ENCODE measurements around the gene ZFYVE27.

Gene ZFYVE27

DNA sequence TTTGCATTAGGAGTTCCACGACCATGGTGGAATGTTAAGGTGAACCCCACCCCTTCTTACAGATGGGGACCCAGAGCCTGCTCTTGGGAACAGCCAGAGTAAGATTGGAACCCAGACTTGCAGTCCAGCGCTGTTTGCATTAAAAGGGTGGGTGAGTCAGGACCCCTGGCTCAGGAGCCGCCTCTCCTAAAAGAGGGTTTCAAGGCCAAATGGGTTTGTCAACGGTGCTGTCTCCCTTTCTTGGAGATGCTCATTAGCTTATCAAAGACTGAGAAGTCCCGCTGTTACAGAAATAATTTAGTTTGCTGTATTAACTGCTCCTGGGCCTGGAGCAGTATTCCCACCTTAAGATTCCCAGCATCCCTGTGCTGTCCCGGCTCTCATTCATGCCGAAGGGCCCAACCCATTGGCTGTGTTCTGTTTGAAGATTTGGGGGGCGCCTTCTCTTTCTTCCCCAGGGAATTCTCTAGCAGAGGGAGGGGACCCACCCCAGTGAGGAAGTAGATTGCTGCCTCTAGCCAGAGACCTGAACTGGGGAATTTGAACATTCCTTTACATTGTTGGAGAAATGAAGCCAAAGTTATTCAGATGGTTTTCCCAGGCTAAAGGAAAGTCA is 21.6 kb upstream of the ZFYVE27 start:
- no peak for DNase-seq

- DNase-seq: no peak
Measured at GRCh38 chr10:97717627-97718026, 19.3 kb upstream of the ZFYVE27 start.

DNA sequence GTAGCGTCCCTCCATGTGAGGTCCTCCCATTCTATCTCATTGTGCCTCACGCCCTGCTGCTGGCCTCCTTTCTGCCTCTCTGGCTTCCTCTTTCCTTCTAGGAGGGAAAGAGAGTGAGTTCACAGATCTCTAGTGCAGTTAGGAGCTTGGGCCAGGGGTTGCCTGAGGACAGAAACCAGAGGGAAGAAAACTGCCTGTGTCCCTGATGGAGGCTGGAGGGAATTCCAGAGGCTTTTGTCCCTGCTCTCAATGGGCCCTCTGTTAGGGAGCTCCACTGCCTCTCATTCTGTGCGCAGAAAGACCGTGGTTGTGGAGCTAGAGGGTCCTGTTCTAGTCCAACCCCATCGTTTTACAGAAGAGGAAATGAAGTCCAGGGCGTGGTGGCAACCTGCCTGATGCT is 18.8 kb upstream of the ZFYVE27 start:
- no peak for DNase-seq

- peak; percentile 47 for DNase-seq
Measured at GRCh38 chr10:97718659-97719142, 18.2 kb upstream of the ZFYVE27 start.

GRCh38 chr10:97719602-97720001 is 17.3 kb upstream of the ZFYVE27 start:
- DNase-seq: no peak

DNA sequence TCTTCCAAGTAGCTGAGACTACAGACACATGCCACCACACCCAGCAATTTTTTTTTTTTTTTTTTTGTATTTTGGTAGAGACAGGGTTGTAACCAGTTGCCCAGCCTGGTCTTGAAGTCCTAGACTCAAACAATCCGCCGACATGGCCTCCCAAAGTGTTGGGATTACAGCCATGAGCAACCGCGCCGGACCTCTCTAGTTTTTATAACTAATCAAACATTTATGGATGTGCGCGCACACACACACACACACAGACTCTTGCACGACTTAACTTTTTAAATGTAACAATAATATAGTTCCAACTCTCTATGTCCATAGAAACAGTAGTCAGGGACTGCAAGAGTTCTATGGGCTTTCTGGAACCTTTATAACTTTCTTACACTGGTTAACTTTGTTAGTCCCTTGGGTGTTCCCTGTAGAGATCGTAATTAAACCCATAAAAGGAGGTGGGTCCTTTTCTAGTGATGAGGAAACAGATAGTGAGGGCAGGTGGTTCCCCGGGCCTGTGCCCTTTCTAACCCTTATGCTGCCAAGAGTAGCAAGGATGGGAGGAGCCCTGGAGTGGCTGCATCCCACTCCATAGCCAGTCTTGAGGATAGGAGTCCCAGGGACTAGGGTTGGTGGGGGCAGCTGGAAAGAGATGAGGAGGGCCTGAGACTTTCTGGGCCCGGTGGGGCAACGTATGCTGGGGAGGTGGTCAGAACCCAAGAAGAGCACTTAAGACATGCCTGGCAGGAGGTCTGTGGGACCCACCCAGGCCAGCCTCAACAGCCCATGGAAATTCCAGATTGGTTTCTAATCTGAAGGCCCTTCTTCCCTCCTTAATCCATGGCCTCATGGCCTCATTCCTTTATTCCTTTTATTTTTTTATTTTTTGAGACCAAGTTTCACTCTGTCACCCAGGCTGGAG is 14.8 kb upstream of the ZFYVE27 start:
- DNase-seq: no peak

DNA sequence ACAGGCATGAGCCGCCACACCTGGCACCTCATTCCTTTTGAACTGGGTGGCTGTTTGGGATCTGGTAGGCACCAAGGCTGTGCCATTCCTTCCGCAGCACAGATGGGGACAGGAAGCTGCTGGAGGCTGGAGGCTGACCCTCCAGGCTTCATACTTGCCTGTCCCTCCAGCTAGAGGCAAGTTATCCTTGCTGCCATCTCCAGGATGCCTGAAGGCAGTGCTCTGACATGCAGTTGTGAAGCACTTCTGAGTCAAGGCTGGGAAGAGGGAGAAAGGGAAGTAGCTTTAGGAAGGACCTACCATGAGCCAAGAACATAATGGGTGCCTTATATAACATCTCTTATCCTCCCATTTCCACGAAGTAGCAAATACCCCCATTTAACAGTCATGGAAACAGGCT is 13.9 kb upstream of the ZFYVE27 start:
- DNase-seq: no peak

DNA sequence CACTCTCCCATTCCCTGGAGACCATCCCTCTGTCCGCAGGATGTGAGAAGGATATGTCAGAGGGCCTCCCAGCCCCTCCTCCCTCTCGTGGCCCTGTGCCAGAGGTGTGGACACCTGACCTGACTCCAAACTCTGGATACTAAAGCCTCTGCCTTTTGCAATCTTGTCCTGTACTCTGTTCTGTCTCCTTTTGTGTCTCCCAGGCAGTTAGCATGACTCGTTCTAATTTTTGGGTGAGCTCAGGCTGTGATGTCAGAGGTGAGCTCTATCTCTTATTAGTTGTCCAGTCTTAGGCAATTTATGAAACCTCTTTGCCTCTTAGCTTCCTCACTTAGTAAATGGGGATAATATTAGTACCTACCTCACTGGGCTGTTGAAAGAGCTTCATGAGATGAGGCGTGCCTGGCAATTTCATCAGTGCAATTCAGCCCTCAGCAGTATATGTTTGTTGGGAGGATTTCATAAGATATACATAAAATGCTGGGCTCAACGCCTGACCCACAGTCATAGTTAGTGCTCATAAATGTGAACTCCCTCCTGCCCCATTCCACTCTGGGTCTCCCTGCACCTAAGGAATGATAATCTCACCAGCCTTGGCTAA is 12.5 kb upstream of the ZFYVE27 start:
- no peak for DNase-seq

GRCh38 chr10:97726636-97727178 is 10.2 kb upstream of the ZFYVE27 start:
- DNase-seq: no peak

DNA sequence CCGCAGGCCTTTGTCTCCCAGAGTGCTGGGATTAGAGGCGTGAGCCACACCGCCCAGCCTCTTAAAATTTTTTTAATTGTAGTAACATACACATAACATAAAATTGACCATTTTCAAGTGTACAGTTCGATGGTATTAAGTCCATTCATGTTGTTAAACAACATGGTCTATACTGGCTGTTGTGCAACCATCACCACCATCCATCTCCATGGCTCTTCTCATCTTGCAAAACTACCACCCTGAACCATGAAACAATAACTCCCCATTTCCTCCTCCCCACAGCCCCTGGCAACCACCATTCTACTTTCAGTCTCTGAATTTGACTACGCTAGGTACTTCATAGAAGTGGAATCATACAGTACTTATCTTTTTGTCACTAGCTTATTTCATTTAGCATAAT is 7.9 kb upstream of the ZFYVE27 start:
- no peak for DNase-seq

- peak; percentile 29 for DNase-seq
Measured at GRCh38 chr10:97731346-97732051, 5.4 kb upstream of the ZFYVE27 start.

DNA sequence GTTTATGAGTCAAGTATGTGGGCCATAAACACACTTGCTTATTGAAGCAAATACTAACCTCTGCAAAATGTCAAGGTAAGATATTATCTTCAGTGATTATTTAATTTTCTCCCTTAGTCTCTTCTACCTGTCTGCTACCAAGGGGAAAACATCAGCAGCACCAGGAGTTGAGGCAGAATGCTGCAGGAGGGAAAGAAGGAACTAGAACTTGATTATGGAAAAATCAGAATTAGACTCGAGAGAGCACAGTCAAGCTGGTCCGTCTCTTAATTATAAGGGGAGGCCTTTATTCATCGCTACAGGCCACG is 4.9 kb upstream of the ZFYVE27 start:
- DNase-seq: no peak

DNA sequence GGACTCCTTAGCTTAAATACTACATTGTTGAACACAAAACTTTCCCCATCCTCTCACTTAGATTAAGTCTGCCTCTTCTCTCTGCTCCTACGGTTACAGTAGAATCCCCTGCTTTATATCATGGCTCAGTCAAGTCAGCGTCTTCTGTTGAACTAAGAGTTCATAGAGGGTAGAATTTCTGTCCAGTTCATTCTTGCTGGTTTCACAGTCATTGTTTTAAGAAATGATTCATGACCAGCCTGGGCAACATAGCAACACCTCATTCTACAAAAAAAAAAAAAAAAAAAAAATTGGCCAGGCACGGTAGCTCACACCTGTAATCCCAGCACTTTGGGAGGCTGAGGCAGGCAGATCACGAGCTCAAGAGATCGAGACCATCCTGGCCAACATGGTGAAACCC is 3.7 kb upstream of the ZFYVE27 start:
- no peak for DNase-seq

DNA sequence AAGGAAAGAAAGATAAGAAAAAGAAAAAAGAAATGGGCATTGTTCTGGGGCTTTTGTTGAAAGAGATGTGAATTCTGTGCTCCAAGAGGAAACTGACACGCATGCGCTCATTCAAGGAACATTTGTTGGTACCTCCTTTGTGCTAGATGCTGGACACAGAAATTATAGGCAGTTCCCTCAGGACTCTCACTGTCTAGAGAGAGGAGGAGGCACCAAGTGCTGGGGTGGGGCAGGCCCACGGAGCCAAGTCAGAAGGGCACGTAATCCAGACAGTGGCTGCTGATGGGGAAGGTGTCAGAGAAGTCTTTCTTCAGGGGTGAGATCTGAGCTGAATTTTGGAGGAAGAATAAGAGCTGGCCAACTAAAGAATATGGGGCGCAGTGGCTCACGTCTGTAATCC is 2.9 kb upstream of the ZFYVE27 start:
- no peak for DNase-seq

- DNase-seq: no peak
Measured at GRCh38 chr10:97736403-97736901, 476 bp upstream of the ZFYVE27 start.

- no peak for DNase-seq
Measured at GRCh38 chr10:97737770-97738265, 890 bp downstream of the ZFYVE27 start.

GRCh38 chr10:97738616-97739015 is 1.7 kb downstream of the ZFYVE27 start:
- no peak for DNase-seq

GRCh38 chr10:97740613-97741012 is 3.7 kb downstream of the ZFYVE27 start:
- no peak for DNase-seq

DNA sequence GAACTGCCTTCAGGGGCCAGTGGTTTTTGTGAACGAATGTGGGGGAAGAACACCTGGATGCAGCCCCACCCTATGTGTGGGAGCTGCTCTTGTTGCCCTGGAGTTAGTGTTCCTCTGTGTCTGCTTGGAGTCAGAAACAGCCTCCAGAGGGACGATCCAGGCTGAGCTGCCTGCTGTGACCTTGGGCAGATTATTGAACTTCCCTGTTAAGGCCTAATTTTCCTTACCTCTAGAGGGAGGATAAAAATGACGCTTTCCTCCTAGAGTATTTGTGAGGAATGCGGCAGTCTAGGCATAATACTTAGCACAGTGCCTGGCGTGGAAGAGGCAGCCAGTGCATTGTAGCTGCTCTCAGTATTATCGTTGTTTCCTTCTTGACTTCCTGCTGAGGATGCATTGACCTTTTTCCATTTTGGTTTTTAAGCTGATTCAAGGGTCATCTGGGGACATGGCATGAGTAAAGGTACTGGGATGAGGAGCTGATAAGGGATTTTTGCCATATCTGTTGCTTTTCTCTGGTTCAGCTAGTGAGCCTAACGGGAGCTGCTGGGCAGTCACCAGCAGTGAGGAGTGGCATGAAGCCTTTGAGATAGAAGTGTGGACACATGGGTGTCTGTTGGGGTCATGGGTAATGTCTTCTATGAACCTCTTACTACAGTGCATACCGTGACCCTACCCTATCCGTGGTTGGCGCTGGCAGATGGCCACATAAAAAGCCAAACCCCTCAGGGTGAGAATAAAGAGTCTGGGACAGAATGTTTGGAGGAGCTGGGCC is 6.4 kb downstream of the ZFYVE27 start:
- DNase-seq: no peak

DNA sequence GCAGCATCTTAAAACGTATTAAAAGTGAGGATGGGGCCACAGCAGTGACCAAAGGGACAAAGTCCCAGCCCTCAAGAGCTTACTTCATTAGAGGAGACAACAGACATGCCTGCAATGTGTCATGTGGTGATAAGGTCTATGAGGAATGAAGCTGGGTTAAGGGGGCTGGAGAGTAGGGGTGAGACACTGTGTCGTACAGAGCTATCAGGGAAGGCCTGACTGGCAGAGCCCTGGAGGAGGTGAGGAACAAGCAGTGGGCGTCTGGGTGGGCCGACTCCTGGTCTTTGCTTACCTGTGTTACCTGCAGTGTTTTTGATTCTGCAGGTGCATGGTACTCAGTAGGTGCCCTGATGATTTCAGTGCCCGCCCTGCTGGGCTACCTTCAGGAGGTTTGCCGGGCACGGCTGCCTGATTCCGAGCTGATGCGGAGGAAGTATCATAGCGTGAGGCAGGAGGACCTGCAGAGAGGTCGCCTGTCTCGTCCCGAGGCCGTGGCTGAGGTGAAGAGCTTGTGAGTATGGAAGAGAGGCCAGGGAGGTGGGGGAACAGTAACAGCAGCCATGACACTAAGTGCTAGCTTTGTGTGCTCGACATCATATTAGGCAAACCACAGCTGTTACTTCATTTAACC is 7.6 kb downstream of the ZFYVE27 start:
- DNase-seq: no peak

DNA sequence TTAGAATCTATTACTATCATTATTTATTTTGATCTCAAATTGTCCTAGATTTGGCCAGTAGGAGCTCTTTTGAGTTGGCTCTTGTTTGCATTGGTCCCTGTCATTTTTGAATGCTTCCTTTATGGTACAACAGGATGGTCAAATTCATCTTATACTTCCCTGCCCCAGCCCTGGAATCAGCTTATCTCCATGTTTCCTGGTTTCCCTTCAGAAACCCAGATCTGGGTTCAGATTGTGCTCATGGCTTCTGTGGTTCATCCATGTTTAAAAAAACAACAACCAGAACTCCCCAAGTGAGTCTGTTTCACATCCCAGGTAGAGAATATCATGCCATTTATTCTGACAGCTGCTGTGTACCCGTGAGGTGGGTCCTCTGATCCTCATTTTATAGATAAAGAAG is 10.6 kb downstream of the ZFYVE27 start:
- DNase-seq: no peak
